C4-2B (cell line): ENCODE data around the gene SYS1.

Source experiments
- CTCF ChIP-seq: fragments of 450-650 bp; conservative IDR thresholded peaks from 2 replicates; pipeline ENCODE4 v1.5.1; 2017; ENCODE audit warnings: mild to moderate bottlenecking
- ZFX ChIP-seq: fragments of 450-650 bp; IDR thresholded peaks from 2 replicates; pipeline ENCODE4 v1.6.1; 2017

- no peak for TF ChIP-seq CTCF
- TF ChIP-seq ZFX: no peak
Measured at GRCh38 chr20:45330476-45330875, 32.5 kb upstream of the SYS1 start.
